Ishikawa (cell line): ENCODE measurements around the gene GAS6.

Experiments
- CEBPB ChIP-seq: IDR thresholded peaks from 2 replicates; pipeline ENCODE4 v1.6.1; 2012
- CREB1 ChIP-seq: IDR thresholded peaks from 2 replicates; pipeline ENCODE4 v1.6.1; 2012; ENCODE audit warnings: low read depth
- EGR1 ChIP-seq: IDR thresholded peaks from 2 replicates; pipeline ENCODE4 v1.6.1; 2012
- EP300 ChIP-seq: IDR thresholded peaks from 2 replicates; pipeline ENCODE4 v1.6.1; 2012; ENCODE audit warnings: borderline replicate concordance
- FOXM1 ChIP-seq: IDR thresholded peaks from 2 replicates; pipeline ENCODE4 v1.6.1; 2012; ENCODE audit warnings: low read depth, borderline replicate concordance
- NFIC ChIP-seq: IDR thresholded peaks from 2 replicates; pipeline ENCODE4 v1.6.1; 2012
- RAD21 ChIP-seq: IDR thresholded peaks from 2 replicates; pipeline ENCODE4 v1.6.1; 2012; ENCODE audit warnings: low read depth
- TAF1 ChIP-seq: IDR thresholded peaks from 2 replicates; pipeline ENCODE4 v1.6.1; 2012; ENCODE audit warnings: low read depth, mild to moderate bottlenecking
- TCF12 ChIP-seq: IDR thresholded peaks from 2 replicates; pipeline ENCODE4 v1.6.1; 2012; ENCODE audit warnings: low read depth
- TEAD4 ChIP-seq: IDR thresholded peaks from 2 replicates; pipeline ENCODE4 v1.6.1; 2012
- YY1 ChIP-seq: IDR thresholded peaks from 2 replicates; pipeline ENCODE4 v1.6.1; 2012; ENCODE audit warnings: low read depth
- ZBTB7A ChIP-seq: IDR thresholded peaks from 2 replicates; pipeline ENCODE4 v1.6.1; 2012; ENCODE audit warnings: low read depth
- TF ChIP-seq, protein P1 (sequence below): IDR thresholded peaks from 2 replicates; pipeline ENCODE4 v1.6.1; 2012
- TF ChIP-seq, protein P2 (sequence below): IDR thresholded peaks from 2 replicates; pipeline ENCODE4 v1.6.1; 2012
- TF ChIP-seq, protein P3 (sequence below): IDR thresholded peaks from 2 replicates; pipeline ENCODE4 v1.6.1; 2012; ENCODE audit warnings: low read depth, mild to moderate bottlenecking

Gene GAS6

GRCh38 chr13:113895436-113895835, 31.6 kb upstream of the GAS6 start:
- TF ChIP-seq ZBTB7A = no peak
- TF ChIP-seq FOXM1 = no peak
- TF ChIP-seq, protein P1, sequence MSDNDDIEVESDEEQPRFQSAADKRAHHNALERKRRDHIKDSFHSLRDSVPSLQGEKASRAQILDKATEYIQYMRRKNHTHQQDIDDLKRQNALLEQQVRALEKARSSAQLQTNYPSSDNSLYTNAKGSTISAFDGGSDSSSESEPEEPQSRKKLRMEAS = no peak
- no peak for TF ChIP-seq EGR1
- TF ChIP-seq TEAD4 = no peak
- TF ChIP-seq EP300 = no peak
- TF ChIP-seq YY1 = no peak
- no peak for TF ChIP-seq NFIC
- TF ChIP-seq, protein P2, sequence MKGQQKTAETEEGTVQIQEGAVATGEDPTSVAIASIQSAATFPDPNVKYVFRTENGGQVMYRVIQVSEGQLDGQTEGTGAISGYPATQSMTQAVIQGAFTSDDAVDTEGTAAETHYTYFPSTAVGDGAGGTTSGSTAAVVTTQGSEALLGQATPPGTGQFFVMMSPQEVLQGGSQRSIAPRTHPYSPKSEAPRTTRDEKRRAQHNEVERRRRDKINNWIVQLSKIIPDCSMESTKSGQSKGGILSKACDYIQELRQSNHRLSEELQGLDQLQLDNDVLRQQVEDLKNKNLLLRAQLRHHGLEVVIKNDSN = no peak
- no peak for TF ChIP-seq RAD21
- no peak for TF ChIP-seq TCF12
- TF ChIP-seq CREB1 = no peak
- no peak for TF ChIP-seq CEBPB
- TF ChIP-seq, protein P3, sequence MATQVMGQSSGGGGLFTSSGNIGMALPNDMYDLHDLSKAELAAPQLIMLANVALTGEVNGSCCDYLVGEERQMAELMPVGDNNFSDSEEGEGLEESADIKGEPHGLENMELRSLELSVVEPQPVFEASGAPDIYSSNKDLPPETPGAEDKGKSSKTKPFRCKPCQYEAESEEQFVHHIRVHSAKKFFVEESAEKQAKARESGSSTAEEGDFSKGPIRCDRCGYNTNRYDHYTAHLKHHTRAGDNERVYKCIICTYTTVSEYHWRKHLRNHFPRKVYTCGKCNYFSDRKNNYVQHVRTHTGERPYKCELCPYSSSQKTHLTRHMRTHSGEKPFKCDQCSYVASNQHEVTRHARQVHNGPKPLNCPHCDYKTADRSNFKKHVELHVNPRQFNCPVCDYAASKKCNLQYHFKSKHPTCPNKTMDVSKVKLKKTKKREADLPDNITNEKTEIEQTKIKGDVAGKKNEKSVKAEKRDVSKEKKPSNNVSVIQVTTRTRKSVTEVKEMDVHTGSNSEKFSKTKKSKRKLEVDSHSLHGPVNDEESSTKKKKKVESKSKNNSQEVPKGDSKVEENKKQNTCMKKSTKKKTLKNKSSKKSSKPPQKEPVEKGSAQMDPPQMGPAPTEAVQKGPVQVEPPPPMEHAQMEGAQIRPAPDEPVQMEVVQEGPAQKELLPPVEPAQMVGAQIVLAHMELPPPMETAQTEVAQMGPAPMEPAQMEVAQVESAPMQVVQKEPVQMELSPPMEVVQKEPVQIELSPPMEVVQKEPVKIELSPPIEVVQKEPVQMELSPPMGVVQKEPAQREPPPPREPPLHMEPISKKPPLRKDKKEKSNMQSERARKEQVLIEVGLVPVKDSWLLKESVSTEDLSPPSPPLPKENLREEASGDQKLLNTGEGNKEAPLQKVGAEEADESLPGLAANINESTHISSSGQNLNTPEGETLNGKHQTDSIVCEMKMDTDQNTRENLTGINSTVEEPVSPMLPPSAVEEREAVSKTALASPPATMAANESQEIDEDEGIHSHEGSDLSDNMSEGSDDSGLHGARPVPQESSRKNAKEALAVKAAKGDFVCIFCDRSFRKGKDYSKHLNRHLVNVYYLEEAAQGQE = no peak
- TF ChIP-seq TAF1 = no peak

- TF ChIP-seq TAF1 (no peak), EGR1 (no peak), ZBTB7A (no peak), CREB1 (no peak), TCF12 (no peak), FOXM1 (no peak), CEBPB (no peak), EP300 (no peak), TEAD4 (no peak), YY1 (no peak), NFIC (no peak), RAD21 (no peak)
- TF ChIP-seq, protein P3 = no peak
- TF ChIP-seq, protein P2 = no peak
Measured at GRCh38 chr13:113890774-113891480, 27.1 kb upstream of the GAS6 start.

DNA sequence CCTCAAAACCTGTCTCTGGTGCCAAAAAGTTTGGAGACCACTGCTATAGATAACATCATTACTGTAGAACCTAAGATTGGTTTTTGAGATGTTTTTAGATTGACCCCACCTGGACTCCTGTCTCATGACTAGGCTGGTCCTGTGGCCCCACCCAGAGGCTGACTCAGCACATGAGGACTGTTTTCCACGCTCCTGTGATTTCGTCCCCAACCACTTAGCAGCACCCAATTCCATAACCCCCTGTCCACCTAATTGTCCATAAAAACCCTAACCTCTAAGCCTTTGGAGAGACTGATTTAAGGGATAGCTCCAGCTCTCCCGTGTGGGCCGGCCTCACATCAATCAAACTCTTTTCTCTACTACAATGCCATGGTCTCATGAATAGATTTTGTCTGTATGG, 25.6 kb upstream of the GAS6 start:
- TF ChIP-seq, protein P2 = no peak
- TF ChIP-seq RAD21 (peak; percentile 32; the same call in 1 of the 2 replicates), CREB1 (no peak), YY1 (no peak), NFIC (no peak), EP300 (no peak), TEAD4 (no peak), FOXM1 (no peak), TAF1 (no peak), ZBTB7A (no peak), TCF12 (0 out of 2 replicates have a peak, but pooled peaks have one; percentile 27), EGR1 (no peak), CEBPB (no peak)
- TF ChIP-seq, protein P1 = no peak
- TF ChIP-seq, protein P3 = no peak
